Effector CD4-positive, alpha-beta T cell (primary cell): ENCODE measurements around the gene USHBP1.
"Not testable (repeated sequence)": the region's sequence is repeated elsewhere in the genome, so short reads cannot be mapped to it uniquely, and the experiment has no call there.

Source experiments
- DNase-seq: peaks from one replicate; pipeline ENCODE4 v3.0.0-alpha.2; 2020

Gene USHBP1

DNA sequence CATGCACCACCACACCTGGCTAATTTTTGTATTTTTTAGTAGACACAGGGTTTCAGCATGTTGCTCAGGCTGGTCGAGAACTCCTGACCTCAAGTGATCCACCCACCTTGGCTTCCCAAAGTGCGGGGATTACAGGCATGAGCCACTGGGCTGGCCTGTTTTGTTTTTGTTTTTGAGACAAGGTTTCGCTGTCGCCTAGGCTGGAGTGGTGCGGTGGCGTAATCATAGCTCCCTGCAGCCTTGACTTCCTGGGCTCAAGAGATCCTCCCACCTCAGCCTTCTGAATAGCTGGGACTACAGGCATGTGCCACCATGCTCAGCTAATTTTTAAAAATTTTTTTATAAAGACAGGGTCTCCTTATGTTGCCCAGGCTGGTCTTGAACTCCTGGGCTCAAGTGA lies 31.0 kb upstream of the USHBP1 start:
- DNase-seq: not testable (repeated sequence)

DNA sequence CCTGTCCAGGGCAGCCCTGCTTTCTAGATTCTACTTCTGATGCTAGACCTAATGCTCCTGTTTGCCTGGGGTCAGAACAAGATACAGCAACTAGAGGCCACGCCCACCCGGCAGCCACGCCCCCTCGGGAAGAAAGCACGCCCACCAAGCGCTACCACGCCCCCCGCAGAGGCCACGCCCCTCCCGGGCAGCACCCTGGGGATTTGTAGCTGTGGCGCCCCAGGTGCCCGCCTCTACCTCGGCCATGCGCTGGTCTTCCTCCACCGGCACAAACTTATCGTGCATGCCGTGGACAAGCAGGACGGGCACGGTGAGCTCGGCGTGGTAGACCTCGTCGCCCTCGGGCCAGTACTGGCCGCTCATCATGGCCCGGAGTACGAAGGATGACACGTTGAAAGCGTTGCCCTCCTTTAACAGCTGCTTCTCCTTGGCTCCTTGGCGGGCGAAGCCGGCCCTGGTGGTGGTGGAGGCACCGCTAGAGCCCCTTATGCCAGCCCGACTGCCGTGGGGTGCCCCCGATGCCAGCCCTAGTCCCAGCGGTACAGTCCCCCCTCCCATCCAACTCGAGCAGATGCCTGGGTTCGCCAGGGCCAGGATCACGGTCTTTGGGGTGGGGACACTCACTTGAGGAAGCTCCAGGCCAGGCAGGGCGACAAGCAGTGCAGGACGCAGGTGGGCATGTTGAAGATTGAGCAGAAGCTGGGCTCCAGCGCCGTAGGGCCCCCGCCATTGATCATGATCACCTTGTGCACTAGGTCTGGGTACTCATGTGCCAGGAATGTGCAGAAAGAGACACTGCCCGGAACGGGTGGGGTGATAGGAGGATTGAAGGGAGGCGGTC lies 29.7 kb upstream of the USHBP1 start:
- no peak for DNase-seq

DNA sequence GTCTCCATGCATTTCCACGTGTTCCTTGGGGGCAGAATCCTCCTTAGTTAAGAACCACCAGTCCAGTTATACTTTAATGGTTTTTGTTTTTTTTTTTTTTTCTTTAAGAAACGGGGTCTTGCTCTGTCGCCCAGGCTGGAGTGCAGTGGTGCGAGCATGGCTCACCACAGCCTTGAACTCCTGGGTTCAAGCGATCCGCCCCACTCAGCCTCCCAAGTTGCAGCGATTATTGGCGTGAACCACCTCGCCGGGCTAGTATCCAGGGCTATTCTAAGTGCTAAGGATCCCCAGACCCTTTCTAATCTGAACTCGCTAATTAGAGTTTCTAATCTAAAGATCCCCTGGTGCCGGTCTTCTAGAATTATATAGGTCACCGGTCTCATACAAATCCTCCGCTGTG lies 29.1 kb upstream of the USHBP1 start:
- no peak for DNase-seq

DNA sequence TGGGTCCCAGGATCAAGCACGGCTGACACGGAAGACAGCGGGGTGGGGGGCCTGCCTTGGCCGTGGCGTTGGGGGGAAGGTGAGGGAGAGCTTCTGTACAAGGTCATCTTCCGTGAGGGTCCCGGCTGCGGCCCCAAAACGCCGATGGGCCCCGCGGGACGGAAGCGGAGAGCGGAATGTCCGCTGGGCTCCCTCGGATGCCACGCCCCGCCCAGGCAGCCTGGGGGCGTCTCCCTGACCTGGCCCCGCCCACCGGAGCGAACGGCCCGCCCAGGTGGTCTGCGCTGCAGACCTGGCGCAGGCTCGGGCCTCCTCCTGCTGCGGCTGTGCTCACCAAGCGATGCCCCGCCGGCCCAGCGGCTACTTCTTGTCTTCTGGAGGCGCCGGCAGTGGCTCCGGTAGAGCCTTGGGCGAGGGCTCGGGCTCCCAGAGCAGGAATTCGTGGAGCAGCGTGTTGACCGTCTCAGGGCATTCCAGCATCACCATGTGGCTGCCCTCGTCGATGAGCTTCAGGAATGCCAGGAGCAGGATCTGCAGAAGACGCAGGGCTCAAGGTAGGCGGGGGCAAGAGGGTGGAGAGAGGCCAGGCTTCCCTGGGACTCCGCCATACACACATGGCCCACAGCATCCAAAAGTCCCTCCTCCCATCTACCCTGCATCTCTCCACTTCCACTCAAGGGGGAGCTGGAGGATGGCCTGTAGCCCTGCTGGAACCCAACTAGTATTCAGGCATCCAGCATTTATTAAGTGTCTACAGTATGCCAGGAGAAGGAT lies 27.9 kb upstream of the USHBP1 start:
- DNase-seq: peak; percentile 72

DNA sequence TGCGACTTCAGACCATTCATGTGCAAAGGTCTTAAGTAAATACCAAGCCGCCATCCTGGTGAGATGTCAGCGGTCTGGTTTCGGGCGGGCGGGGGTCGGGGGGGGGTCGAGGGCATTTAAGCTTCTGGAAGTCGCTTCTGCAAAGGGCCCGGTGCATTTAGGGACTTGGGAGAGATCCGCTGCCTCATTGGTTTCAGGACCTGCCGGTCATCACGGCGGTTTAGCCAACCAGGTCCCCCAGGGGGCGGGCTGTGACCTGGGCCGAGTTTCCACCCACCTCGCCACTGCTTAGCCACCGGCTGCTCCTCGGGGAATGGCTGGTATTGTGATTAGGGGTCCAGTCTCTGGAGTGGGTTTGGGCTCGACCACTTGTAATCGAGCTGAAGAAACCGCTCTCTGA lies 24.9 kb upstream of the USHBP1 start:
- DNase-seq: no peak

DNA sequence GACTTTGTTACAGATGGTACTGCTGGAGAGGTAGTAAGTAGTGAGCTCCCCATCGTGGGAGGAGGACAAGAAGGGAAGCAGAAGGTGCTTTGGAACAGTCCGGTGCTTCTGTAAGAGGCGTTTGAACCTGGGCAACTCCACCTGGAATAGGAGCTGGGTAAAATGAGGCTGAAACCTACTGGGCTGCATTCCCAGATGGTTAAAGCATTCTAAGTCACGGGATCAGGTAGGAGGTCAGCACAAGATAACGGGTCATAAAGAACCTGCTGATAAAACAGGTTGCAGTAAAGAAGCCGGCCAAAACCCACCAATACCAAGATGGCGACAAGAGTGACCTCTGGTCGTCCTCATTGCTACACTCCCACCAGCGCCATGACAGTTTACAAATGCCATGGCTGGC lies 22.2 kb upstream of the USHBP1 start:
- no peak for DNase-seq

DNA sequence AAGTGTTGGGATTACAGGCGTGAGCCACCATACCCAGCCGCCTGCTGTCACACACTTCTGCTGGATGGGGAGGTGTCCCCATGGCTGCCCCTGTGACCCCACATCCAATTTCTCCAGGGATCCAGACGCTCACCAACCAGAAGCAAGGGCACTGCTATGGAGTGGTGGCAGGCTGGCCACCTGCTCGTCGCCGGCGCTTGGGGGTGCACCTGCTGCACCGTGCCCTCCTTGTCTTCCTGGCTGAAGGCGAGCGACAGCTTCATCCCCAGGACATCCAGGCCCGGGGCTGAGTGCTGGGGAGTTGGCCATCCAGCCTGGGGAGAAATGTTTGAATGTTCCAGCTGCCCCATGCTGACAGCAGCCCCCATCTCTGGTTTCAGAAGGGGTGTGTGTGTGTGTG lies 21.7 kb upstream of the USHBP1 start:
- DNase-seq: no peak

DNA sequence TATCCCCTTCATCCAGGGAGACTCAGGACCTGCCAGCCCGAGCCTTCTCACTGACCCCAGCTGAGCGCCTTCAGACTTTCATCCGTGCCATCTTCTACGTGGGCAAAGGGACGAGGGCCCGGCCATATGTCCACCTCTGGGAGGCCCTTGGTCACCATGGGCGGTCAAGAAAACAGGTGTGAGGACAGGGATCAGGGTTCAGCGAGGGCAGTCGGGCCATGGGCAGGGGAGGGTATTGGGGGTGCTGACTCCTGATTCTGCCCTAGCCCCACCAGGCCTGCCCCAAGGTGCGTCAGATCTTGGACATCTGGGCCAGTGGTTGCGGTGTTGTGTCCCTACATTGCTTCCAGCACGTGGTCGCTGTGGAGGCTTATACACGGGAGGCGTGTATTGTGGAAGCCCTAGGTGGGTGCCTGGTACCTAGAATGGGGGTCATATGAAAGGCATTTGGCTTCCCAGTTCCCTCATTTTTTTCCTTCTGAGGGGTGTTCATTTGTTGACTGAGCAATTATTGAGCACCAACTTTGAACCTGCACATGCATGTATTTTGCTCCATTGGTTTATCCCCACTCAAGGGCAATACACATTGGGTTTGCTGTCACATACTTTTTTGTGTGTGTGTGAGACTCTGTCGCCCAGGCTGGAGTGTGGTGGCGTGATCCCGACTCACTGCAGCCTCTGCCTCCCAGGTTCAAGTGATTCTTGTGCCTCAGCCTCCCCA lies 21.0 kb upstream of the USHBP1 start:
- no peak for DNase-seq

DNA sequence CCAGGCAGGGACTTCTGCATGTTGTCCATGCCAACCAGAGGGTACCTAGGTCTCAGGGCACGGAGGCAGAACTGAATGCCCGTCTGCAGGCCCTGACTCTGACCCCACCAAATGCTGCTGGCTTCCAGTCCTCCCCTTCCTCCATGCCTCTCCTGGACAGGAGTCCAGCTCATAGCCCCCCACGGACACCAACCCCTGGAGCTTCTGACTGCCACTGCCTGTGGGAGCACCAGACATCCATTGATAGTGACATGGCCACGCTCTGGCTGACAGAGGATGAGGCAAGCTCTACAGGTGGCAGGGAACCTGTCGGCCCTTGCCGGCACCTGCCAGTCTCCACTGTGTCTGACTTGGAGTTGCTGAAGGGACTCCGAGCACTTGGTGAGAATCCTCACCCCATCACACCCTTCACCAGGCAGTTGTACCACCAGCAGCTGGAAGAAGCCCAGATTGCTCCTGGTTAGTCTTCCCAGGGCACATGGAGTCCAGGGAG lies 19.0 kb upstream of the USHBP1 start:
- DNase-seq: no peak

DNA sequence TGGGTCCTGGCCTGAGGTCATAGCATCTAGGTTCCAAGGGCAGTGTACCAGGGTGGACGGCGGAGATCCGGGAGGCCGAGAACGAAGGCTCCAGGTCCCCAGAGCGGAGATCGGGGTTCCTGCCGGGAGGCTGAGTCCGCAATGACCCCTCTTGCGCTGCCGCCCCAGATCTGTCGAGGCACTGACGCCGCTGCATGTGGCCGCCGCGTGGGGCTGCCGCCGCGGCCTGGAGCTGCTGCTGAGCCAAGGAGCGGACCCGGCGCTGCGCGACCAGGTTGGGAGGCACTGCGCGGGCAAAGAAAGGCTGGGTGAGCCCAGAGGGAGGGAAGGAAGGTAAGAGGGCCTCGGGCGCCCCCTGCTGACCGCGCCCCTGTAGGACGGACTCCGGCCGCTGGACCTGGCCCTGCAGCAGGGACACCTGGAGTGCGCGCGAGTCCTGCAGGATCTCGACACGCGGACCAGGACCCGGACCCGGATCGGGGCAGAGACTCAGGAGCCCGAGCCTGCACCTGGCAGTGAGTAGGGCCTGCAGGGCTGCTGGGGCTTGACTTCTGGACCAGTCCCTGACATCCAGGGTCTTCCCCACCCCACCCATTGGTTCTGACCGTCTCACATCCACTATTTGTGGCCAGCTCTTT lies 18.1 kb upstream of the USHBP1 start:
- DNase-seq: peak; percentile 69

DNA sequence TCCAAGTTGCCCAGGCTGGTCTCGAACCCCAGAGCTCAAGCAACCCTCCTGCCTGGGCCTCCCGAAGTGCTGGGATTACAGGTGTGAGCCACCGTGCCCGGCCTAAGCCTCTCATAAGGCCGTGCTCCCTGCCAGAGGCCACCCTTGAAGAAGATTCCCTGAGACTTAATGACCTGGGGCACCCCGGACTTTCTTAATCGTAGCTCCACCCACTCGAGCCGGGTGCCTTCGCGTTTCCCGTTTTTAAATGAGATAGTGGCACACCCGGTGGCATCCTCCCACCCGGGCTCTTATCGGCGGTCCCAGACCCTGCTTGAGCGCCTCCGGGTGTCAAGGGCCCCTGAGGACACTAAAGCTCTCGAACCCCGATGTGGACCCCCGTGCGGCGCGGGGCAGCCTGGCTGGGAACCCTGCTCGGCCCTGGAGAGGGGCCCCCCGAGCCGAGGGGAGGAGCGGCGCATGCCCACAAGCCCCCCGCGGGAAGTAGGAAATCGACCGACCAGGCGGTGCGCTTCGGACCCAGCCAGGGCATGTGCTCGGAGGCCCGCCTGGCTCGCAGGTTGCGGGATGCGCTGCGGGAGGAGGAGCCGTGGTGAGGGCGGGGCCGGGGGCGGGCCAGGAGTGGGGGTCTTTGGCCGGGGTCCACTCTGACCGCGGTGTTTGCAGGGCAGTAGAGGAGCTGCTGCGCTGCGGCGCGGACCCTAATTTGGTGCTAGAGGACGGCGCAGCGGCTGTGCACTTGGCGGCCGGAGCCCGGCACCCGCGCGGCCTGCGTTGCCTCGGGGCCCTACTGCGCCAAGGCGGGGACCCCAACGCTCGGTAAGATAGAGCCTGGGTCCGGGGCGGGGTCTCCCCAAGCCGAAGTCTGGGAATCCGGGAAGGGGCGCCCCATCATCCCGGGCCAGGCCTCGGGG lies 17.1 kb upstream of the USHBP1 start, which contains the start of gene ANKLE1:
ANKLE1 (plus strand) TSS at position 511 of the 914 bp plus-strand sequence; CDS start at position 531, 20 bp downstream.
- no peak for DNase-seq

DNA sequence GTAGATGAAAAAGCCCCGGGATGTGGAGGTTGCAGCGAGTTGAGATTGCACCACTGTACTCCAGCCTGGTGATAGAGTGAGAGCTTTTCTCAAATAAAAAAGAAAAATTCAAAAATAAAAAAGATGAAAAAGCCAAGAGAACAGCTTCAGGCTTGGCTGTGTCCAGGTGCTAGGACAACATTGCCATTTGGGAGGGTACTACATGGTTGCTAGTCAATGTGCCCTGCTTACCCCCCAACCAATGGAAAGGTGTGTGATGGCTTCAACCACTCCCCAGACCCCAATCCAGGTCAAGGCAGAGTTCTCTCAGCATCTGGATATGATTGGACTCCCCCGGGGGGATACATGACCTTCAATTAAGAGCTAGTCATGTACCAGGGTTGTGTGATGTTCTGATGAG lies 14.9 kb upstream of the USHBP1 start:
- DNase-seq: no peak

DNA sequence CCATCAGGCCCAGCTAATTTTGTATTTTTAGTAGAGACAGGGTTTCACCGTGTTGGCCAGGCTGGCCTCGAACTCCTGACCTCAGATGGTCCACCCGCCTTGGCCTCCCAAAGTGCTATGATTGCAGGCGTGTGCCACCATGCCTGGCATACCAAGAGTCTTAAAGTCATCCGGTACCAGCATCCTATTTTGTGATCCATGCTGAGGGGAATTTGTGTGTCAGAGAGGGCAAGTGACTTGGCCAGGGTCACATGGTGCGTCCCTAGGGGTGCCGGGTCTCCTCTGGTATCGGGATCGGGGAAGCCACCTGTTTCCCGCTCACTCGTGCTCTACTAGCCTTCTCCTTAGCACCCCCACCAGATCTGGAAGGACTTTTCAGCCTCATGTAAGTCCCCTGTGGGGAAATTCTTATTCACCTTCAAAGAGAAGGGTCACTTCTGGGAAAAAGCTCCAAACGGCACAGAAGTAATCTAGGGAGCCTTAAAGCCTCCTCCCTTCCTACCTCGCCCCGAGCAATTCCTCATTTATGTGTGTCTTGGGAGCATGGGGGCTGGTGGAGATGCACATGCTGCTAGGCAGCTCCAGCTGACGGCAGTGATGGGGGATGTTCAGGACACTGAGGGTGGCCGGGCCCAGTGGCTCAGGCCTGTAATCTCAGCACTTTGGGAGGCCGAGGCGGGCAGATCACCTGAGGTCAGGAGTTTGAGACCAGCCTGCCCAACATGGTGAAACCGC lies 11.1 kb upstream of the USHBP1 start:
- no peak for DNase-seq

DNA sequence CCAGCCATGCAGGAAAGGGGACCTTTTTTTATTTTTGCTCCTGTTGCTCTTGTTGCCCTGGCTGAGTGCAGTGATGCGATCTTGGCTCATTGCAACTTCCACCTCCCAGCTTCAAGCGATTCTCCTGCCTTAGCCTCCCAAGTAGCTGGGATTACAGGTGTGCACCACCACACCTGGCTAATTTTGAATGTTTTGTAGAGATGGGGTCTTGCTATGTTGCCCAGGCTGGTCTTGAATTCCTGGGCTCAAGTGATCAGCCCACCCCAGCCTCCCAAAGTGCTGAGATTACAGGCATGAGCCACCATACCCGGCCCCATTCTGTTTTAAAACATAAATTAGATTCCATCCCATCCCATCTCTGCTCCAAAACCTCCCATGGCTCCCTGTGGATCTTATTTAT lies 10.3 kb upstream of the USHBP1 start:
- not testable (repeated sequence) for DNase-seq

DNA sequence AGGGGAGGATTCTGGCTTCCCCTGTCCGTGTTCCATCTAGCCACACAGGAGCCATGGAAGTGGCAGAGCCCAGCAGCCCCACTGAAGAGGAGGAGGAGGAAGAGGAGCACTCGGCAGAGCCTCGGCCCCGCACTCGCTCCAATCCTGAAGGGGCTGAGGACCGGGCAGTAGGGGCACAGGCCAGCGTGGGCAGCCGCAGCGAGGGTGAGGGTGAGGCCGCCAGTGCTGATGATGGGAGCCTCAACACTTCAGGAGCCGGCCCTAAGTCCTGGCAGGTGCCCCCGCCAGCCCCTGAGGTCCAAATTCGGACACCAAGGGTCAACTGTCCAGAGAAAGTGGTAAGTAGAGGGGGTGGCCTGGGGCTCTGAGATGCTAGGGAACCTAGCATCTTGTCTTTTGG lies 4.2 kb upstream of the USHBP1 start:
- no peak for DNase-seq

DNA sequence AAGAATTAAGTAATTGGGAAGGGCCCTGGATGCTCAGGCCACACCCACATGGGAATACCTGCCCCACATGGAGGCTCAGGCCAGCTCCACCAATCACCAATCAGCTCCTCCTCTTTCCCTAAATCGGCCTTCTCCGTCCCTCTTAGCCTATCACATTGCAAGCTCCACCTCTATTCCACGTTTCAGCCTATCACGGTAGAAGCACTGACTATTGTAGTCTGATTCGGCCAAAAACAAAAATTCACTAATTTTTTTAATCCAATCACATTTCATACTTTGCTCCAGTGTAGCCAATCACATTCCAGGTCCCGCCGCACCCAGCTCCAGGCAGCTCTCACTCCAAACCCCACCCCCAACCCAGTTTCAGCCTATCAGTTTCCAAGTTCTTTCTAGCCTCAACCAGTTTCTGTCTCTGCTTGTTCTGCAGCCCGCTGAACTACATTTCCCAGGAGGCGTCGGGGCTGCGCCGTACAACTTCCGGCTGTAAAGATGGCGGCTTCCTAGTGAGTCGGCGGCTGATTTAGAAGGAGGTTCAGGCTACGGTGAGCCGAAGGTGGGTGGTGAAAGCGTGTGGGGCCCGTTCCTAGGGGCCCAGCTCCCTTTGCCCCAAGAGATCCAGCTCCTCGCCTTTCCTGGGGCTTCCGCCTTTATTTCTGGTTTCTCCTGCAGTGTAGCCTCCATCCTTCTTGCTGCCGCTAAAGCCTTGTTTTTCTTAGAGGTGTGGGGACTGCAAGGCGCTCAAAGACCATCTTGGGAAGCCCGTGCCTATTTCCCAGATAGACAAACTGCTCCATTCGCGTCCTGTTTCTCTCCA lies 2.6 kb upstream of the USHBP1 start, which contains the start of gene BABAM1:
BABAM1 (plus strand) TSS at position 469 of the 814 bp plus-strand sequence. CDS start 1,364 bp downstream, outside the sequence.
- peak; percentile 91 for DNase-seq

DNA sequence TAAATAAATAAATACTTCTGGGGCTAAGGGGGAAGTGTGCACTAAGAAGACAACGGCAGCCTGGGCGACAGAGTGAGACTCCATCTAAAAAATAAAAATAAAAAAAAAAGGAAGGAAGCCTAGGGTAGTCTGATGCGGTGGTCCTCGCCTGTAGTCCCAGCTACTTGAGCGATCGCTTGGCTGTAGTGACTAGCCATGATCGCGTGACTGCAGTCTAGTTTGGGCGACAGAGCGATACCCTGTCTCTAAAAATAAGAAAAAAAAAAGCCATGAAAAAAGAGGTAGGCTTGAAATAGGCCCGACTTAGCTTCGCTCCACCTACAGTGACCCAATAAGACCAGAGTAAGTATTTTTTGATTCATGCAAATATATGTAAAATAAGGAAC lies 2.0 kb upstream of the USHBP1 start:
- no peak for DNase-seq

DNA sequence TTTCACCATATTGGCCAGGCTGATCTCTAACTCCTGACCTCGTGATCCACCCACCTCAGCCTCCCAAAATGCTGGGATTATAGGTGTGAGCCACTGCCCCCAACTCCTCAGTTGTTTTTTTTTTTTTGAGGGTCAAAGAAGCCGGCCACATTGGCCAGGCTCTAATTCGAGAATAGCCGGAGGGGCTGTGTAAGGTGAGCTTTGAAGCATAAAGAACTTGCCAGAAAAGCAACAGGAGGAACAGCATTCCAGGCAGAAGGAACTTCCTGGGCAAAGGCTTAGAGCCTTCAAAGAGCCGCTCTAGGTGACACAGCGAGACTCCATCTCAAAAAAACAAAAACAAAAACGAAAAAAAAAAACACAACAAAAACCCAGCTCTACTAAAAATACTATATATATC lies 1.5 kb upstream of the USHBP1 start:
- DNase-seq: no peak

DNA sequence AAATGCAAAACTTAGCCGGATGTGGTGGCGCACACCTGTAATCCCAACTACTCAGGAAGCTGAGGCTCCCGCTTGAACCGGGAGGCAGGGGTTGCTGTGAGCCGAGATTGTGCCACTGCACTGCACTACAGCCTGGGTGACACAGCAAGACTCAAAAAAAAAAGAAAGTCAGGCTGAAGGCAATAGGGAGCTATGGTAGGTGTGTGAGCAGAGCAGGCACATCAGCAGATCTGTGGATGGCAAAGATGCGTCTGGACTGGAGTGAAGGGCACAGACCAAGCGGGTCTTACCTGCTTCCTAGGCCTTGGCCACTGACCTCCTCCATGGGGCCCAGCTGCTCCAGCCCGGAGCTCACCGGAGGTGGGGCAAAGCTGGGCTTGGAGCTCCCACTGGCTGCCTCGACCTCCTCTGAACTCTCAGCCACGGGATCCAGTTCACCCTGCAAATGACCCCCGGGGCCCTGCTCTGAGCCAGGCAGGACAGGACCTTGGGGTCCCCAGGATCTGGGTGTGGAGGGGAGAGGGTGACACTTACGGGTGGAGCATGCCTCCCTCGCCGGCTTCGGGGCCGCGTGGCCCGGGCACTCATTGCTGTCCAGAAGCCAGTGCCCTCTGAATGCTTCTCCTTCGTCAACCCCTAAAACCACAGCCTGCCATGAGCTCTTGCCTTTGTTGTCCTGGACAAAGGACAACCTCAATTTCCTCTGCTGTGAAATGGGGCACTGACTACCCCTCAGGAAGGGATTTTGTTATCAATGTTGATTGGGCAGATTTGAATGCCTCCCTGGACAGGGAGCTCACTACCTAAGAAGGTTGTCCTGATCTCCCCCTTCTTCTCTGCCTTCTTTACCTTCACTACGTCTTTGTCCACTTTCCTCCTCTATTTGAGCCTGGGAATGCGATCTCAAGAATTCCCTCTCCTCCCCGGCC lies 569 bp downstream of the USHBP1 start:
- no peak for DNase-seq
